GM19193 (cell line): Measurements from ENCODE around the gene CETP.

ENCODE experiments used
- POLR2A ChIP-seq: IDR thresholded peaks from 4 replicates; pipeline ENCODE4 v1.6.1; 2011; ENCODE audit not compliant: insufficient read depth, insufficient read length; ENCODE audit errors: extremely low read depth

CETP gene

GRCh38 chr16:56993204-56993603 lies 31.5 kb downstream of the CETP start:
- TF ChIP-seq POLR2A = no peak

GRCh38 chr16:56994311-56994710 lies 32.6 kb downstream of the CETP start:
- TF ChIP-seq POLR2A = no peak

- TF ChIP-seq POLR2A = no peak
These were observed 33.5 kb downstream of the CETP start for GRCh38 chr16:56995136-56995805.

DNA sequence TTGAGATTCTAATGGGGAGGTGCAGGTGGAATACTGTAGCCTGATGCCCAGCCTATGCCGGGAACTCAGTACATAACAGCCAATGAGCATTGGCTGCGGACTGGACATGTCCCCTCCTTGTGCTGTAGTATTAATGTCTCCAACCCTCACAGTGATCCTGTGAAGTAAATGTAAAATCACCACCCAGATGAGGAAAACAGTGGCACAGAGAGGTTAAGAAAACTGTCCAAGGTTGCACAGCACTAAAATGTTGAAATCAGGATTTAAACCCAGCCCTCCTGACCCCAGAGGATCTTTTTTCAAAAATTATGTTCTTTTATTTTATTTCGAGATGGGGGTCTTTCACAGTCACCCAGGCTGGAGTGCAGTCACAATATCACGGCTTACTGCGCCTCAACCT lies 35.5 kb downstream of the CETP start:
- TF ChIP-seq POLR2A = no peak

DNA sequence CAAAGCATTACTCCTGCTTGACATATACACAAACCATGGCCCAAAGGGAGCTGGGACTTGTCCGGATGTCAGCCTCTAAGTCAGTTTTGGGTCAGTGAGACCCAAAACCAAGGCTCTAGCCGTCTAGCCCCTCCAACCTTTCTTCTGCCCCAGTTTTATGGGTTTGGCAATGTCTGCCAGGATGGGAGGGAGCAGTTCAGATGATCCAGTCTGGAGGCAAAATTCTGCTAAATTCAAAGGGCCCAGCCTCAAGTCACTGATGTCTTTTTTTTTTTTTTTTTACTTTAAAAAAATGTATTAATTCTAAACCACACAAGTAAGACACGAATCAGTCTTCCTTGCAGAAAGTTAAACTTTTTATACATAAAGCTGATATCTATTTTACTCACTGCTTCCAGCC lies 36.2 kb downstream of the CETP start:
- TF ChIP-seq POLR2A = no peak

- no peak for TF ChIP-seq POLR2A
These were observed 36.6 kb downstream of the CETP start for GRCh38 chr16:56998352-56998751.

DNA sequence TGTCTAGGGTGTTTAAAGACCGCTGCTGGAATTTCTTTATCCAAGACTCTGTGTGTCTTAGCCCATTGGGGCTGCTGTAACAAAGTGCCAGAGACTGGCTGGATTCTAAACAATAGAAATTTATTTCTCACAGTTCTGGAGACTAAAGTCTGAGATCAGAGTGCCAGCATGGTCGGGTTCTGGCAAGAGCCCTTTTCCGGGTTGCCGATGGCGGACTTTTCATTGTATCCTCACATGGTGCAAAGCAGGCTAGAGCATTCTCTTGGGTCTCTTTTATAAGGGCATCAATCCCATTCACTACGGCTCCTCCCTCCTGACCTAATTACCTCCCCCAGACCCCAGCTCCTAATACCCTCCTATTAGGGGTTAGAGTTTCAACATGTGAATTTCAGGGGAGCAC lies 37.1 kb downstream of the CETP start:
- no peak for TF ChIP-seq POLR2A

GRCh38 chr16:56999409-57000270 lies 37.9 kb downstream of the CETP start:
- peak; percentile 17 for TF ChIP-seq POLR2A

DNA sequence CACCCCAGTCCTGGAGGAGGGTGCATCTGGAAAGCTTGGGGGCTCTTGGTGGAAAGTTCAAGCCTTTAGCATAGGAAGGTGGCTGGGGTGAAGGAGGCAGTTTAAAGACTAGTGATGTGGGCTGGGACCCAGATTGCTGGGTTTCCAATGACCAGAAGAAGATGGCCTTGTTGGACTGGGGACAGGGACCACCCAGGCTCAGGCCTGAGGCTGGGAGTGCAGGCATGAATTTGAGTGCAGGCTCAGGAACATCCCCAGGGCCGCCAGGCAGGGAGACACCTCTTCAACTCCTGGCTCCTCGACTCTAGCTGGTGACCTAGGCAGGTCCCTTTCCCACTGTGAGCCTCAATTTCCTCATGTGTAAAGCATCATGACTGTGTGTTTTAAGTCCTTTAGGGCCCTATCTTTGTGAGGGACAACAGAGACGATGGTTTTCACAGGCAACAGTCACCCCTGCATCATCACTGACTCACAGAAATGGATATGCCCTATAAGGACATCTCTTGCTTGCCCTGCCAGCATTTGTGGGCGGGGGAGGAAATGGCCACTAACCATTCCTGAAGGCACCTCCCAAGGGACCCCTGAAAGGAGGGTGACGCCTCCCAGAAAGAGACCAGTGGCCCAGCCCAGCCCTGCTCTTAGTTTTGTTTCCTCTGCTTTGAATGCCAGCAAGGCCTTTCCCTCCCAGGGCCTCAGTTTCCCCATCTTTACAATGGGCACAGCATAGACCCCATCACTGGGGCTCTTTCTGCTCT lies 38.7 kb downstream of the CETP start:
- TF ChIP-seq POLR2A = peak; percentile 22

GRCh38 chr16:57001026-57001679 lies 39.4 kb downstream of the CETP start:
- TF ChIP-seq POLR2A = no peak

- TF ChIP-seq POLR2A = no peak
These were observed 42.0 kb downstream of the CETP start for GRCh38 chr16:57003439-57004386.

DNA sequence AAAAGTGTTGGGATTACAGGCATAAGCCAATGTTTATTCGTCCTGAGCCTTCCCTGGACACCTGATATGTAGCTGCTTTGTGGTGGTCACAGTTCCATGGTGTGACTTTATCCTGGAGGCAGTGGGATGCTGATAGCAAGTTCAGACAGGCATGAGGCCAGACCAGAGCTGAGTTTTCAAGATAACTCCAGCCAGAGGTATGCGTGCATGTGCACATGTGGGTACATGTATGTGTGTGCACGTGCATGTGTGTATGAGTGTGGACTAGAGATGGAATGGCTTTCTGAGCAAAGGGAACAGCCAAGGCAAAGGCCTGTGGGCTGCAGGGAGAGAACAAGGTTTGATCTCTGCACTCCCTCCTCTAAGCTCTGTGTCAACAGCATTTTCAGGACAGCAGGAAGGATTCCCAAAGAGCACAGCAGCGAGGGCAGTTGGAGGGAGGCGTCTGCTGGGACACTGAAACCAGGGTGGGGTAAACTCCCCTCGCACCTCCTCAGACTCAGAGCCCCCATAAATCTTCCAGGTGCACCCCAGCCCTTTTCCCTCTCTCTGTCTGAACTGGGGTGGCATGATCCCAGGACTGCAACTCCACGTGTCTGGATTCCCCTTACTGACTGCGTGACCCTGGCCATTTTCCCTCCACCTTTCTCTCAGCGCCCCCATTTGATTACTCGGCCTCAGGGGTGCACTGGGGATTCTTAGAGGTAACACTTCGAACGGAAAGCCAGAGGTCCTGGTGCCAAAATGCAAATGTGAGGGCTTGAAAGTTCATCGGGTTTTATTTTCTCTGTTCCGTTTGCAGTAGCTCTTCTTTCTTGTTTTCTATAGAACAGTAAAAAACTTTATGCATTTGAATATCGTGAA lies 42.9 kb downstream of the CETP start:
- TF ChIP-seq POLR2A = no peak

GRCh38 chr16:57007050-57007449 lies 45.3 kb downstream of the CETP start:
- no peak for TF ChIP-seq POLR2A

DNA sequence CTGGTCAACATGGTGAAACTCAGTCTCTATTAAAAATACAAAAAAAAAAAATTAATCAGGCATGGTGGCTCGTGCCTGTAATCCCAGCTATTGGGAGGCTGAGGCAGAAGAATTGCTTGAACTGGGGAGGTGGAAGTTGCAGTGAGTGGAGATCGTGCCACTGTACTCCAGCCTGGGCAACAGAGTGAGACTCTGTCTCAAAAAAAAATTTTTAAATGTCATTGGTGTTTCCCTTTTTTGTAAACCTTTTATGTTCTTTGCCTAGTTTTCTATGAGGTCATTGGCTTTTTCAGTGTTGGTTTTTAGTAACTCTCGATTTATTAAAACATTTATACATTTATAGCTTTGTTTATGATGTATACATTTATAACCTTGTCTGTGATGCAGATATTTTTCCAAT lies 45.8 kb downstream of the CETP start:
- no peak for TF ChIP-seq POLR2A

DNA sequence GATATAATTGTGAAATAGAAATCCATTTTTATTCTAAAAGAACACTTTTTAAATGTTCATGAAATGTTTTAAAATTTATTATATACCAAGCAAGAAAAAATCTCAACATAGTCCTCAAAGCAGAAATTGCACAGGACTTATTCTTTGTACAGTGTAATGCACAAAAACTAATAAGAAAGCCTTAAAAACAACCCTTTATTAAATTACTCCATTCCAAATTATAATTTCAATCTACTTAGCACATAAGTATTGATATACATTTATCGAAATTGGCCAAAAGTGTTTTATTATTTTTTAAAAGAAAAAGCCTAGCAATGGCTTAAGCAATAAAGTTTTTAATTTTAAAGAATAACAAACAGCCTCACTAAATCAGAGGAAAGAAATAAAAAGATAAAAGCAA lies 46.7 kb downstream of the CETP start:
- TF ChIP-seq POLR2A = no peak
